NT2/D1 (cell line): Measurements from ENCODE around the gene PDPK1.

Source experiments
- DNase-seq: peaks from one replicate; pipeline ENCODE4 v3.0.0-alpha.2; 2011; ENCODE audit warnings: low read depth, low spot score
- H3K27me3 ChIP-seq: 2 replicates; pipeline ENCODE4 v1.6.0; 2011; ENCODE audit warnings: mild to moderate bottlenecking; ENCODE audit not compliant: insufficient read length, insufficient read depth
- H3K36me3 ChIP-seq: 2 replicates; pipeline ENCODE4 v1.6.1; 2011; ENCODE audit warnings: mild to moderate bottlenecking, low read length, mixed read lengths; ENCODE audit not compliant: insufficient read depth, insufficient read length
- H3K4me1 ChIP-seq: 2 replicates; pipeline ENCODE4 v1.5.1; 2011; ENCODE audit not compliant: insufficient read depth, insufficient read length
- H3K4me3 ChIP-seq: 2 replicates; pipeline ENCODE4 v1.5.1; 2011; ENCODE audit warnings: low read depth; ENCODE audit not compliant: insufficient read length
- H3K9ac ChIP-seq: 2 replicates; pipeline ENCODE4 v1.6.0; 2011; ENCODE audit warnings: low read depth; ENCODE audit not compliant: insufficient read length
- H3K9me3 ChIP-seq: 2 replicates; pipeline ENCODE4 v1.5.1; 2011; ENCODE audit warnings: mild to moderate bottlenecking, low read length; ENCODE audit not compliant: insufficient read depth
- SUZ12 ChIP-seq: IDR thresholded peaks from 2 replicates; pipeline ENCODE4 v1.6.1; 2011; ENCODE audit not compliant: insufficient read length, insufficient read depth; ENCODE audit errors: extremely low read depth
- YY1 ChIP-seq: IDR thresholded peaks from 2 replicates; pipeline ENCODE4 v1.6.1; 2011; ENCODE audit not compliant: insufficient read length, insufficient read depth
- ZNF274 ChIP-seq: IDR thresholded peaks from 2 replicates; pipeline ENCODE4 v1.6.1; 2011; ENCODE audit warnings: mild to moderate bottlenecking, low read depth, low read length

Gene PDPK1

GRCh38 chr16:2520097-2520783, 17.6 kb upstream of the PDPK1 start, which contains the start of gene AMDHD2:
TSS of gene AMDHD2 (plus strand) at chr16:2520371. CDS start at chr16:2520459, 88 bp downstream.
- Histone ChIP-seq H3K4me3 (peak within 1 kb of the TSS; percentile 83), H3K9me3 (no peaks in the 10 kb centered on the region), H3K36me3 (peaks cover 73% of the 10 kb centered on the region), H3K27me3 (no peaks in the 10 kb centered on the region), H3K9ac (peak within 1 kb of the TSS; percentile 91), H3K4me1 (peaks cover 9% of the 10 kb centered on the region)
- TF ChIP-seq ZNF274 (no peak), SUZ12 (no peak), YY1 (no peak)
- DNase-seq: peak; percentile 76

- TF ChIP-seq SUZ12 (no peak), YY1 (no peak), ZNF274 (no peak)
- peaks cover 6% of the 10 kb centered on the region for H3K4me1 ChIP-seq
- H3K4me3 ChIP-seq: peak overlapping the region; percentile 83
- no peaks in the 10 kb centered on the region for H3K27me3 ChIP-seq
- peak overlapping the region; percentile 91 for H3K9ac ChIP-seq
- no peaks in the 10 kb centered on the region for H3K9me3 ChIP-seq
- peaks cover 71% of the 10 kb centered on the region for H3K36me3 ChIP-seq
- DNase-seq: no peak
Measured at GRCh38 chr16:2520784-2521531, 16.9 kb upstream of the PDPK1 start.

DNA sequence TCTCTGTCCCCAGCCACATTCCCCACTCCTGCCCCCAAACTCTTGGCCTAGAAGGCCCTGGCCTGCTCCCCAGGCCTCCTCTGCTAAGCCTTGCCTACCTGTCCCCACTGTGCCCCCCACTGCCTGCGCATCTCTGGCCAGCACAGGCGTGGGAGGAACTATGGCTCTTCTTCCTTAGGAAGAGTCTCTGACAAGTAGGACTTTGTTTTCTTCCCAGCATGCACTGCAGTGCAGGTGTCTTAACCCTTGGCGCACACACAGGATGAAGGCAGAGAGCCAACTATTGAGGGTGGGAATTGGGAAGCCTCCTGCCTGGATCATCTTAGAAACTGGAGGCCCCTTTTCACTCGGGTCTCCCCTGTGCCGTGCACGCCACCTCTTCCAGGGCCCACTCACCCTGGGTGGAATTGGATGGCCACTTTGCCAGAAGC, 14.0 kb upstream of the PDPK1 start:
- Histone ChIP-seq H3K4me3 (no peak overlapping the region), H3K27me3 (no peaks in the 10 kb centered on the region), H3K36me3 (peaks cover 77% of the 10 kb centered on the region), H3K4me1 (peaks cover 6% of the 10 kb centered on the region), H3K9me3 (no peaks in the 10 kb centered on the region), H3K9ac (no peak overlapping the region)
- TF ChIP-seq YY1: no peak
- no peak for DNase-seq

DNA sequence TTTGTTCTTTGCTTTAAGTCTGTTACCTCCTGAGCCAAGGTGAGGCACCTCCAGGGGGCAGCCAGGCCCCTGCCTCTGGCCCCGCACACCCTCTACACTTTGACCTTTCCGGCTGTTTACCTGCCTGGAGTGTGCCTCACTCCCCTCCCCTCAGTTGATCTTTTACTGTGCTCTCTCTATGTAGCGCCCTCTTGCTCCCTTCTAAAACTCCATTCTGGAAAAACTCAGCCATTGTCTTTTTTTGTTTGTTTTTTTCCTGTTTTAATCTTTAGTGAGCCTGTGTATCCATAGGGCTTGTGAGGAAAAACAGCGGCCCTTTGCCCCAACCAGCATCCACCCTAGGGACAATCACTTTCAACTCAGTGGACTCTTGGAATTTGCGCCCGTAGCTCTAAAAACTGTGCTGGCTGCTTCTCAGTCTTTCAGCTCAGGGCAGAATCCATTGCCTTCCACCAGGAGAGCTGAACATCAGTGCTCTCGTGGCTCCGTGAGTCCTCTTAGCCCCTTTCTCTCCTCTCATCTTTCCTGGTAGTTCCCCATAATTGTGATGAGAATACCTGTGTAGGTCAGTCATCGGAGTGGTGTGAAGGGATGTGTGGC, 13.4 kb upstream of the PDPK1 start:
- H3K9ac ChIP-seq: no peak overlapping the region
- no peak for TF ChIP-seq SUZ12
- no peak for TF ChIP-seq ZNF274
- no peak for TF ChIP-seq YY1
- no peak for DNase-seq
- H3K27me3 ChIP-seq: no peaks in the 10 kb centered on the region
- H3K4me1 ChIP-seq: peaks cover 6% of the 10 kb centered on the region
- no peaks in the 10 kb centered on the region for H3K9me3 ChIP-seq
- peaks cover 77% of the 10 kb centered on the region for H3K36me3 ChIP-seq
- H3K4me3 ChIP-seq: no peak overlapping the region

GRCh38 chr16:2526135-2526534, 11.7 kb upstream of the PDPK1 start:
- DNase-seq: no peak
- Histone ChIP-seq H3K9me3 (no peaks in the 10 kb centered on the region), H3K4me3 (no peak overlapping the region), H3K36me3 (peaks cover 87% of the 10 kb centered on the region), H3K27me3 (no peaks in the 10 kb centered on the region), H3K4me1 (peaks cover 9% of the 10 kb centered on the region), H3K9ac (peak overlapping the region; percentile 61)
- TF ChIP-seq YY1 (no peak), ZNF274 (no peak), SUZ12 (no peak)

- TF ChIP-seq YY1 (no peak), SUZ12 (no peak), ZNF274 (no peak)
- H3K4me1 ChIP-seq: peaks cover 11% of the 10 kb centered on the region
- no peaks in the 10 kb centered on the region for H3K9me3 ChIP-seq
- no peaks in the 10 kb centered on the region for H3K27me3 ChIP-seq
- no peak overlapping the region for H3K4me3 ChIP-seq
- no peak overlapping the region for H3K9ac ChIP-seq
- H3K36me3 ChIP-seq: peaks cover 81% of the 10 kb centered on the region
- DNase-seq: no peak
Measured at GRCh38 chr16:2527071-2527783, 10.6 kb upstream of the PDPK1 start.
